HEK293 (cell line): Measurements from ENCODE around the gene FCGR3A.

Source experiments
- CTCF ChIP-seq: fragments of 450-650 bp; formaldehyde crosslinking; IDR thresholded peaks from 2 replicates; pipeline ENCODE4 v1.5.1; 2016; ENCODE audit warnings: missing biosample characterization, missing genetic modification characterization
- ZBTB6 ChIP-seq: fragments of 450-650 bp; formaldehyde crosslinking; IDR thresholded peaks from 2 replicates; pipeline ENCODE4 v1.5.1; 2017; ENCODE audit warnings: missing biosample characterization, missing genetic modification characterization

- TF ChIP-seq ZBTB6 (tag by site-specific recombination) (no peak), CTCF (tag by site-specific recombination) (no peak)
These were observed 39.1 kb downstream of the FCGR3A start for GRCh38 chr1:161510477-161510876.
